OCI-LY7 (cell line): ENCODE data around the gene KIF15. TPM values are rescaled to one million over a fixed set of nuclear protein-coding genes. Genes with fewer than 3 reads are reported as not detected.

ENCODE experiments used
- BruUV-seq: library from RNA; stranded (reverse); fragments of 400-500 nt; replicated peaks from 2 replicates; lab custom pipeline; 2021; lab: Mats Ljungman, UMichigan
- CTCF ChIA-PET: fragments of 300-600 bp; sonication (Branson Sonifier 250); formaldehyde crosslinking; loops from one replicate; lab custom pipeline; 2022; ENCODE audit warnings: antibody characterized with exemption; ENCODE audit not compliant: unreplicated experiment; lab: Charles Lee
- POLR2A ChIA-PET: fragments of 300-600 bp; sonication (Branson Sonifier 250); formaldehyde crosslinking; loops from one replicate; lab custom pipeline; 2022; ENCODE audit warnings: antibody characterized with exemption; lab: Charles Lee
- DNase-seq: peaks from one replicate; pipeline ENCODE4 v3.0.0-alpha.2; 2015; ENCODE audit warnings: low spot score
- H2AFZ ChIP-seq: fragments of 200-600 bp; sonication (generic), shearing (Covaris generic); 2 replicates; pipeline ENCODE4 v1.6.1; 2014; ENCODE audit warnings: mild to moderate bottlenecking, antibody characterized with exemption, low read length, moderate library complexity
- H3K27ac ChIP-seq: fragments of 200-600 bp; sonication (generic); 2 replicates; pipeline ENCODE4 v1.5.1; 2014; ENCODE audit warnings: mixed run types, low read depth, mild to moderate bottlenecking, moderate library complexity, low read length, inconsistent platforms; ENCODE audit not compliant: poor library complexity, severe bottlenecking
- H3K36me3 ChIP-seq: fragments of 200-600 bp; sonication (generic); 2 replicates; pipeline ENCODE4 v1.6.1; 2014; ENCODE audit warnings: mild to moderate bottlenecking, antibody characterized with exemption, low read length, moderate library complexity, mixed read lengths; ENCODE audit not compliant: insufficient read depth
- H3K4me1 ChIP-seq: fragments of 200-600 bp; sonication (generic); 2 replicates; pipeline ENCODE4 v1.5.1; 2014; ENCODE audit warnings: mild to moderate bottlenecking, low read length; ENCODE audit not compliant: insufficient read depth, poor library complexity, severe bottlenecking
- H3K4me2 ChIP-seq: fragments of 200-600 bp; sonication (generic); 2 replicates; pipeline ENCODE4 v1.6.1; 2014; ENCODE audit warnings: mild to moderate bottlenecking, low read length
- H3K4me3 ChIP-seq: fragments of 200-600 bp; sonication (generic); 2 replicates; pipeline ENCODE4 v1.5.1; 2014; ENCODE audit warnings: mild to moderate bottlenecking, low read depth, low read length; ENCODE audit not compliant: poor library complexity, severe bottlenecking
- H3K79me2 ChIP-seq: fragments of 200-600 bp; sonication (generic); 2 replicates; pipeline ENCODE4 v1.6.1; 2016; ENCODE audit warnings: low read depth, mild to moderate bottlenecking, low read length, moderate library complexity, mixed read lengths; ENCODE audit not compliant: insufficient read depth
- H3K9me2 ChIP-seq: fragments of 200-600 bp; sonication (generic); 2 replicates; pipeline ENCODE4 v1.6.1; 2016; ENCODE audit warnings: mild to moderate bottlenecking, low read length, mixed read lengths; ENCODE audit not compliant: insufficient read depth
- H3K9me3 ChIP-seq: fragments of 200-600 bp; sonication (generic); 2 replicates; pipeline ENCODE4 v1.6.1; 2014; ENCODE audit warnings: mild to moderate bottlenecking, mixed run types, low read length, mixed read lengths
- H4K20me1 ChIP-seq: fragments of 200-600 bp; sonication (generic); 2 replicates; pipeline ENCODE4 v1.6.1; 2014; ENCODE audit warnings: mild to moderate bottlenecking, antibody characterized with exemption, low read length, moderate library complexity, mixed read lengths; ENCODE audit not compliant: insufficient read depth
- CTCF ChIP-seq: fragments of 200-600 bp; sonication (generic); conservative IDR thresholded peaks from 2 replicates; pipeline ENCODE4 v1.5.1; 2014; ENCODE audit warnings: mild to moderate bottlenecking, antibody characterized with exemption, low read length, moderate library complexity, mixed read lengths
- EZH2phosphoT487 ChIP-seq: fragments of 200-600 bp; sonication (generic); IDR thresholded peaks from 2 replicates; pipeline ENCODE4 v1.6.1; 2018; ENCODE audit warnings: low read depth, borderline replicate concordance, mild to moderate bottlenecking, mixed run types, antibody characterized with exemption, low read length, moderate library complexity, mixed read lengths
- intact Hi-C: fragments of 100-400 bp; cut with micrococcal nuclease; formaldehyde crosslinking; loops from one replicate; pipeline ENCODE4 v1.10.0; 2022; ENCODE audit not compliant: unreplicated experiment
- total RNA-seq, 2 experiments: library from RNA; depleted of rRNA in 1 of 2; stranded (reverse); fragments of >200 nt in 1 of 2; shearing (Covaris generic) in 1 of 2; gene quantifications; 2 replicates each; pipeline ENCODE4 v1.2.3, GENCODE V29; 2014 to 2022

KIF15 gene
- total RNA-seq, 2 experiments from 2014 or later, result 37.0 to 44.9 TPM

GRCh38 chr3:44883999-44884431 lies 122.4 kb downstream of the KIF15 start:
- no TSS peak for BruUV-seq

GRCh38 chr3:44885618-44886017 lies 124.0 kb downstream of the KIF15 start:
- no peaks in the 10 kb centered on the region for H4K20me1 ChIP-seq
- H3K27ac ChIP-seq, result no peak overlapping the region
- no peaks in the 10 kb centered on the region for H3K79me2 ChIP-seq
- H3K9me2 ChIP-seq, result no peaks in the 10 kb centered on the region
- H3K9me3 ChIP-seq, result no peaks in the 10 kb centered on the region
- TF ChIP-seq EZH2phosphoT487 (no peak), CTCF (no peak)
- BruUV-seq, result no TSS peak
- no peak for DNase-seq
- intact Hi-C loops, result no loop called here
- H3K4me1 ChIP-seq, result no peaks in the 10 kb centered on the region
- no peaks in the 10 kb centered on the region for H3K36me3 ChIP-seq
- ChIA-PET POLR2A (interaction anchor here (0.5 to 1.0 kb wide), 2 partner anchors 20 to 728 kb away, joined by 4 to 5 read pairs; no protein-coding TSS in a partner anchor), CTCF (no interaction called here)
- H3K4me3 ChIP-seq, result no peak overlapping the region
- H3K4me2 ChIP-seq, result no peak overlapping the region
- H2AFZ ChIP-seq, result no peak overlapping the region

More at GRCh38 chr3:44883999-44884431, 122.4 kb downstream of the KIF15 start:
- no peaks in the 10 kb centered on the region for H3K79me2 ChIP-seq
- H3K4me2 ChIP-seq, result no peak overlapping the region
- H3K9me3 ChIP-seq, result no peaks in the 10 kb centered on the region
- H2AFZ ChIP-seq, result no peak overlapping the region
- no peak overlapping the region for H3K4me3 ChIP-seq
- H3K27ac ChIP-seq, result no peak overlapping the region
- CTCF ChIA-PET, result no interaction called here
- H4K20me1 ChIP-seq, result no peaks in the 10 kb centered on the region
- DNase-seq, result no peak
- no peaks in the 10 kb centered on the region for H3K9me2 ChIP-seq
- no peaks in the 10 kb centered on the region for H3K4me1 ChIP-seq
- no peak for TF ChIP-seq CTCF
- intact Hi-C loops, result no loop called here
- POLR2A ChIA-PET, result no interaction called here
- no peaks in the 10 kb centered on the region for H3K36me3 ChIP-seq

GRCh38 chr3:44886561-44886960 lies 125.0 kb downstream of the KIF15 start:
- intact Hi-C loops, result no loop called here
- no peaks in the 10 kb centered on the region for H3K79me2 ChIP-seq
- ChIA-PET CTCF (no interaction called here), POLR2A (interaction anchor here (0.5 to 1.3 kb wide), 2 partner anchors 11 to 567 kb away, joined by 3 read pairs; no protein-coding TSS in a partner anchor)
- H3K4me2 ChIP-seq, result no peak overlapping the region
- H3K27ac ChIP-seq, result no peak overlapping the region
- no peak for DNase-seq
- H4K20me1 ChIP-seq, result no peaks in the 10 kb centered on the region
- TF ChIP-seq EZH2phosphoT487 (no peak), CTCF (no peak)
- H3K4me1 ChIP-seq, result no peaks in the 10 kb centered on the region
- H3K9me3 ChIP-seq, result no peaks in the 10 kb centered on the region
- H3K4me3 ChIP-seq, result no peak overlapping the region
- H3K9me2 ChIP-seq, result no peaks in the 10 kb centered on the region
- H3K36me3 ChIP-seq, result no peaks in the 10 kb centered on the region
- BruUV-seq, result no TSS peak
- no peak overlapping the region for H2AFZ ChIP-seq
